Measurements from ENCODE around the gene RREB1.

RREB1 gene

GRCh38 chr6:7131390-7131789 lies 23.6 kb downstream of the RREB1 start:
- Histone ChIP-seq H3K9me2 (replicated peaks; ENCODE audit: insufficient read depth, low read length) (no peaks in the 10 kb centered on the region), H2AFZ (ENCODE audit: low read depth, low read length, severe bottlenecking) (no peak overlapping the region), H3K4me2 (ENCODE audit: low read depth, low read length, poor library complexity, severe bottlenecking) (no peak overlapping the region), H3K79me2 (ENCODE audit: insufficient read depth, low read length) (no peaks in the 10 kb centered on the region), H3K36me3 (ENCODE audit: low read length) (no peaks in the 10 kb centered on the region), H3K4me3 (ENCODE audit: insufficient read depth, low read length, poor library complexity, severe bottlenecking) (no peak overlapping the region), H3F3A (ENCODE audit: insufficient read depth) (no peaks in the 10 kb centered on the region), H3K27me3 (ENCODE audit: low read length) (no peaks in the 10 kb centered on the region), H4K20me1 (ENCODE audit: low read depth, low read length) (peaks cover 23% of the 10 kb centered on the region), H3K9me3 (ENCODE audit: insufficient read depth, low read length) (no peaks in the 10 kb centered on the region), H3K9ac (ENCODE audit: low read length) (no peak overlapping the region), H3K27ac (ENCODE audit: low read depth, low read length) (no peak overlapping the region)
- no peak for TF ChIP-seq CTCF (IDR thresholded peaks at IDR 0.05; ENCODE audit: insufficient read depth, low read length, poor library complexity, severe bottlenecking)
- TF ChIP-seq EZH2phosphoT487 (conservative IDR thresholded peaks at IDR 0.05; ENCODE audit: low read length) = no peak

- Histone ChIP-seq H3K9me3 (ENCODE audit: insufficient read depth, low read length) (no peaks in the 10 kb centered on the region), H3K27me3 (ENCODE audit: low read length) (no peaks in the 10 kb centered on the region), H3F3A (ENCODE audit: insufficient read depth) (no peaks in the 10 kb centered on the region), H2AFZ (ENCODE audit: low read depth, low read length, severe bottlenecking) (no peak overlapping the region), H3K79me2 (ENCODE audit: insufficient read depth, low read length) (no peaks in the 10 kb centered on the region), H3K9me2 (replicated peaks; ENCODE audit: insufficient read depth, low read length) (no peaks in the 10 kb centered on the region), H3K4me3 (ENCODE audit: insufficient read depth, low read length, poor library complexity, severe bottlenecking) (no peak overlapping the region), H3K9ac (ENCODE audit: low read length) (no peak overlapping the region), H3K4me2 (ENCODE audit: low read depth, low read length, poor library complexity, severe bottlenecking) (no peak overlapping the region), H4K20me1 (ENCODE audit: low read depth, low read length) (peaks cover 23% of the 10 kb centered on the region), H3K36me3 (ENCODE audit: low read length) (no peaks in the 10 kb centered on the region), H3K27ac (ENCODE audit: low read depth, low read length) (no peak overlapping the region)
- TF ChIP-seq CTCF (IDR thresholded peaks at IDR 0.05; ENCODE audit: insufficient read depth, low read length, poor library complexity, severe bottlenecking) (no peak), EZH2phosphoT487 (conservative IDR thresholded peaks at IDR 0.05; ENCODE audit: low read length) (no peak)
Observed at GRCh38 chr6:7132398-7133035, 24.8 kb downstream of the RREB1 start.

GRCh38 chr6:7134999-7135745 lies 27.4 kb downstream of the RREB1 start:
- no peaks in the 10 kb centered on the region for H3K79me2 ChIP-seq (ENCODE audit: insufficient read depth, low read length)
- no peak overlapping the region for H2AFZ ChIP-seq (ENCODE audit: low read depth, low read length, severe bottlenecking)
- no peaks in the 10 kb centered on the region for H3K36me3 ChIP-seq (ENCODE audit: low read length)
- no peak overlapping the region for H3K4me3 ChIP-seq (ENCODE audit: insufficient read depth, low read length, poor library complexity, severe bottlenecking)
- H3F3A ChIP-seq (ENCODE audit: insufficient read depth) = peaks cover 11% of the 10 kb centered on the region; the same call in 1 of the 2 replicates
- H3K9me3 ChIP-seq (ENCODE audit: insufficient read depth, low read length) = no peaks in the 10 kb centered on the region
- H3K27me3 ChIP-seq (ENCODE audit: low read length) = no peaks in the 10 kb centered on the region
- H3K9me2 ChIP-seq (replicated peaks; ENCODE audit: insufficient read depth, low read length) = no peaks in the 10 kb centered on the region
- H3K27ac ChIP-seq (ENCODE audit: low read depth, low read length) = no peak overlapping the region
- H4K20me1 ChIP-seq (ENCODE audit: low read depth, low read length) = peaks cover 26% of the 10 kb centered on the region
- H3K4me2 ChIP-seq (ENCODE audit: low read depth, low read length, poor library complexity, severe bottlenecking) = no peak overlapping the region
- H3K9ac ChIP-seq (ENCODE audit: low read length) = no peak overlapping the region
- TF ChIP-seq CTCF (IDR thresholded peaks at IDR 0.05; ENCODE audit: insufficient read depth, low read length, poor library complexity, severe bottlenecking) = no peak
- no peak for TF ChIP-seq EZH2phosphoT487 (conservative IDR thresholded peaks at IDR 0.05; ENCODE audit: low read length)
